Measurements from ENCODE around the gene GRID2.

Gene GRID2

DNA sequence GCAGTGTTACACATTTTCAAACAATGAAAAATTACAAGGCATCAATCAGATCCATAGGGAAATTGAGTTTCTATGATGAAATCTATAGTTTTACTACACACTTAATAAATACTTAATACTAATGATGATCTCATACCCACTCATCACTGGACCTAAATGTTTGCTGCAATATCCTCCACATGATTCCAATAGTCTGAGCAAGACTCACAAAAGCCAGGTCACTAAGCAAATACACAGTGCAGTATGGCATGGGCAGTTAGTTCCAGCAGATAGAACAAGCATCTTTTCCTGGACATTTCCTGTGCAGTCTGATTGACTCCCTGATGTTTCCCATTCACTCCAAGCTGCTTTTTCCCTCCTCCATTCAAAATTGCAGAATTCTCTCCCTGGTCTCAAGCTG, 1415.8 kb downstream of the GRID2 start:
- DNase-seq, result no peak

DNA sequence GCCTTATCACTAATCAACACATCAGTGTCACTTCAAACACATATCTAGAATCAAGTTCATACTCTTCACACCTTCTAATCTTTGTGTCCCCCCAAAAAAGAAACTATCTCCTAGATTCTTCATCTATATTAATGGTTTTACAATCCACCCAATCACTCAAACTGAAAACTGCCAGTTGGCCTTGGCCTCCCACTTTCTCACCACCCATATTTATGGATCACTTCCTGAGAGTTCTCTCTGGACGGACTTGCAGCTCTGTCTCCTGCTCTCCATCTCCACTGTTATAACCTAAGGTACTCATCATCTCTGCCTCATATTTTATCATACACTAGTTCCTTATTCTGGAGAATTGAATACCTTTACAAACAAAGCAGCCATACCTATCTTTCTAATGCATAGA, 1418.7 kb downstream of the GRID2 start:
- no peak for DNase-seq

DNA sequence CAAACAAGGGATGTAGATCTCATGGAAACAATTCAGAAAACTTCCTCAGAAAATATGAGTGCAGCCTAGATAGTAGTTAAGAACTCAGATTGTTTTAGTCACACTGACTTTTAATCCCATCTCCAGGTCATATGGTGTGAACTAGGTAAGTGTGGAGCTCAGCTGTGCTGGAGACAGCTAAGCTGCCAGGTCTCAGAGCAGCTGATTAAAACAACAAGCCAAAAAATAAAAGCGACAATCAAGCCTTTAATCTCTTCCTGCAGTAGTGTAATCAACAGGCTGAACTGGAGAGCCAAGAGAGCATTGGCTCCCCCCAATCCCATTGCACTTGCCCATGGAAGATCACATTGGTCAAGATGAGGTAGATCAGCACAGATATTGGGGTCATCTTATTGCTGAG, 1426.5 kb downstream of the GRID2 start:
- DNase-seq, result no peak

DNA sequence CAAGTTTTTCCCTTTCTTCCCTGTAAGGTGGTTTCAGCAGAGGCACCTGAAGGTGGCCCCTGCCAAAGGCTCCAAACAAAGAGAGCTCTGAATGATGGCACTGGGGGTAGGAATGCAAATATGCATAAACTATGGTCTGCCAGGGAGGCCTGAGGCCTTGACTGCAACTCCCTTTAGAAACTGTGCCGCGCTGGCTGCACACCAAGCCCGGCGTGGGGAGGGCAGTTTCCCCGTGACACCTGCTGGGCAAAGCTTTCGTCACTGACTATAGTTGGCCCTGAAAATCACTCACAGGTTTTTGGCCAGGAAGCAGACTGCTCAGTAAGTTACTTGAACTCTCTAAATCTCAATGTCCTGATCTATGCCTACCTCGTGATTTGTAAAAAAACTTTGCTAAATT, 1427.0 kb downstream of the GRID2 start:
- DNase-seq, result no peak

DNA sequence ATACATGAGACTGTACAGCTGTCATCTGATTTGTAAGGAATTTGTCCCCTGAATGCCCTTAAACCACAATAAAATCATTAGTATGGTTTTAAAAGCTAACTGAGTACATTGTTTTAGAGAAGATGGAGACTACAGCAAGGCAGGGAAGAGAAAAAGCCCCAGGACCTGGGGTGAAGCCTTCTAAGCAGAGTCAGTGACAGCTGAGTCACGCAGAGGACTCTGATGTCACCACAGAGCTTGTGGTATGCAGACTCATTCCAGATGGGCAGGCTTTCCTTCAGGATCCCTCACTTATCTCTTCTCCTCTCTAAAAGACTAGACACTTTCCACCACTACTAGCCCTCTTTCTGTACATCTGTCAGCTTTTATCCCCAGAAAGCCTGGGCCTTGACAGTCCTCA, 1427.7 kb downstream of the GRID2 start:
- DNase-seq, result peak; percentile 74

DNA sequence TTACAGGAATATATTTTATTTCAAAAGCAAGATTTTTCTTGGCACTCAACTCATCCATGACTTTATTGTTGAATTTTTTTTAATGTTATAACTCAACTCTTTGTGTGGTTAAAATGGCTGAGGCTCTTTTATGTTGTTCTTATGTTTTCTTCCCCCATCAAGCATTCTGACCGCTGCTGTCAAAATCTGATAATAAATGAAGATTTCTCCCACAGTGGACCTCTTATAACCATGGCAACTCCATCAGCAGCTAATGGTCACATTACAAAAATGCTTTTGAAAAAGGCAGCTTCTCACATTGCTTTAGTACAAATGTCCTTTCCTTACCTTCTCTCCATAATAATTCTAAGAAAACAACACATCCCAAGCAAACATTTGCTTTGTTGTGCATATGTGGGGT, 1428.7 kb downstream of the GRID2 start:
- no peak for DNase-seq

DNA sequence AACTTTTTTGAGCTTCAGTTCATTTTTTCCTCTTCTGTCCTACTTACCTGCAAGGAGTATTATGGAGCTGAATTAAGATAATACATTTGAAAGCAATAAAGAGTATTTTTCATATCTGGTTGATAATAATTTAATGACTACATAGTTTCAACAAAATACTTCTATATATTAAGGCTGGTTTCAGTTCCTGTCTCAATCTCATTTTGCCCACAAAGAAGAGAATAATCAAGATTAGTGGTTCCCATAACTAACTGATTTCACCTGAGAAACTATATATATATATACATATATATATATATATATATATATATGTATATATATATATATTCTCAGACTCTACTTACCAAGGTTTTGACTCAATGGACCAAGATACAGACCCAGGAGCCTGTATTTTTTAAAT, 1437.1 kb downstream of the GRID2 start:
- DNase-seq, result no peak

DNA sequence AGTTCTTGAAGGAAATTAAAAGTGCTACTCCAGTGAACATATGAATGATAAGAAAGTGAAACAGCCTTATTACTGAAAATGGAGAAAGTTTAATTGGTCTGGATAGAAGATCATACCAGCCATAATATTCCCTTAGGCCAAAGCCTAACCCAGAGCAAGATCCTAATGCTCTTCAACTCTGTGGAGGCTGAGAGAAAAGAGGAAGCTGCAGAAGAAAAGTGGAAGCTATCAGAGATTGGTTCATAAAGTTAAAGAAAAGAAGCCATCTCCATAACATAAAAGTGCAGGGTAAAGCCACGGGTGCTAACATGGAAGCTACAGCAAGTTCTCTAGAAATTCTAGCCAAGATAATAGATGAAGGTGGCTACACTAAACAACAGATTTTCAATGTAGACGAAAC, 1439.3 kb downstream of the GRID2 start:
- DNase-seq, result peak; percentile 66

DNA sequence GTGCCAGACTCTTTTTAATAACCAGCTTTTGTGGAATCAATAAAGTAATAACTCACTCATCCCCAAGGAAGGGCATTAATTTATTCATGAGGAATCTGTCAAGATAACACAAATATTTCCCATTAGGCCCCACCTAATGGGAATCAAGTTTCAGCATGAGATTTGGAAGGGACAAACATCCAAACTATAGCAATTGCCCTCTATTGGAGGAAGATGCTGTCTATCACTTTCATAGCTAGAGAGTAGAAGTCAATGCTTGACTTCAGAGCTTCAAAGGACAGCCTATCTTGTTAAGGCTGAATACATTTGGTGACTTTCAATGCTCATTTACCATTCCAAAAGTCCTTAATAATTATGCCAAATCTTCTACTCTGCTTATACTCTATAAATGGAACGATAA, 1439.9 kb downstream of the GRID2 start:
- no peak for DNase-seq

DNA sequence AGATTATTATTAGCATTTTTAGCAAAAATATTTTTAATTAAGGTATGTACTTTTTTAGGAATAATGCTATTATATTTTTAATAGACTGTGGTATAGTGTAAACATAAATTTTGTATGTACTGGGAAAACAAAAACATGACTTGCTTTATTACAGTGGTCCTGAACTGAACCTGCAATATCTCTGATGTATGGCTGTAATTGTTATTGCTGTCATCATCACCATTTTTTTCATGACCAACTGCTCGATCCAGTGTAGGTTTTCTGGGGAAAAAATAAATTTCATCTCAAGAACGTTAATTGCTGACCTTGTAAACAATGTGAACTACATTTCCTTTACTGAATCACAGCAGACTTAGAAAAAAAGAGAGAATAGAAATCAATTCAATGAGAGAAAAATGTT, 1441.2 kb downstream of the GRID2 start:
- DNase-seq, result no peak

DNA sequence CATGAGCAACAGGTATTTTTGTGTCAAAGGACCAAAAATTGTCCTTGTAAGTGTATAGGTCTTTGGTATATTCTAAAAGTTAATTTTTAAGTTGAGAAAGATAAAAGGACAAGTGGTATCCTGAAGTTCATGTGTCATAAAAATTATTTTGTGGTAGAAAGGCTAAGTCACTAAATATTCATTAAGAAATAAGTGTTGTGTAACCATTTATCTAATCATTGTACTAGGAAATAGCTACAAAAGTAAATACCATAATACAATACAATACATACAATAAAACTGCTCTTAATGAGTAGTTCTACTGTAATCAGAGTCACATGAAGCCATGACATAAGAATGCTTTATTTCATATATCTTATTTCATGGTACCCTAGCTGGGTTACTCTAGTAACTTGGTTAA, 1442.3 kb downstream of the GRID2 start:
- DNase-seq, result no peak

DNA sequence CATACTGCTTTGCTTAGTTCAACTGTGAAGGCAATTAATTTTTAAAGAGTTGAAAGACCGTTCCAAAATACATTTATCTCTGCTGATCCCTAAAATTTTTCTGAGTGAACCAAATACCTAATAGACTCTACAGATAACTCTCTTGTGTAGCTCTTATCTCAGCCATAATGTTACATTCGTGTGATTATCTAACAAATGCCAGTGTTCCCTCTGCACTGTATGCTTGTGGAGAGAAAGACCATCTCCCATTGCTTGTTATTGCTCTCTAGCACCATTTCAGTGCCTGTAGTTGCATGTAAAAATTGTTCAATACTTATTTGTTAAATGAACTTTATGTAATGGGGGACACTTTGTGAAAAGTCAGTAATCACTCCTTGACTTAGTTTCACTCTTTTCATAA, 1443.5 kb downstream of the GRID2 start:
- DNase-seq, result peak; percentile 4

DNA sequence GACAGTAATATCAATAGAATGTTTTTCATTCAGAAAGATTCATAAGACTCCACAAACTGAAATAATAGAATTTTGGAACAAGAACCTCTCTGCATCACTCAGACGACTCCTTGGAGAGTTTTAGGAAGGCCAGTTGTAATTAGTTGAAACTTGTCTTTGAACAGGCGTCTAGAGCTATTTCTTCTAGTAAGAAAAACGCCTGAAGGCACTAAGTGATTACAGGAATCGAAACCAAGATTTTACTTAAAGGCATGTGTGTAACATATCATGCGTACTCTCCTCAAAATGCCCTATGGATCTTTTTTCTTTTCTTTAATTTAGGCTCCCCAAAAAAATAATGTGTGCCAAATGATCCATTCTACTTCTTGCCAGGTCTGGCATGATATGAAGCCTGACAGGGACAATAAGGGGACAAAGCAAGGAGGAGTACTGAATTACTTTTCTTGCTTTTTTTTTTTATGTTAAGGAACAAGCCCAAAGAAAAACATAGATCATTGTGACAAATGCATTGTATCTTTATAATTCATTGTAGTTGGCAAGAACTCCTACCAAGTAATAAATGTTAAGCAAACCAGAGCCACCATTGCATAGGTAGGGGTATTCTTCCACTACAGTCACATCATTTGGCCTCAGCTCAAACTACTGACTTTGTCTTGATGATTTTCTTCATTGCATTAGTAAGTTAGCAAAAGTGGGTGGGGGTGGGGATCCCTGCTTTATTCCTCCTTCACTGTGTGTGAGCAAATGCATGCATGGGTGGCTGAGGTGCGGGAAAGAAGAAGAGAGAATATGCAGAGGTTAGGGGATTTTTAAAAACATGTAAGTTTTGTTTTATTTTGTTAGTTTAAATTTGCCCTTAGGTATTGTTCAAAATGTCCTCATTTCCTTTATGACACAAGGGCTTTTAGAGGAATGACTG, 1444.9 kb downstream of the GRID2 start:
- peak; percentile 32 for DNase-seq

DNA sequence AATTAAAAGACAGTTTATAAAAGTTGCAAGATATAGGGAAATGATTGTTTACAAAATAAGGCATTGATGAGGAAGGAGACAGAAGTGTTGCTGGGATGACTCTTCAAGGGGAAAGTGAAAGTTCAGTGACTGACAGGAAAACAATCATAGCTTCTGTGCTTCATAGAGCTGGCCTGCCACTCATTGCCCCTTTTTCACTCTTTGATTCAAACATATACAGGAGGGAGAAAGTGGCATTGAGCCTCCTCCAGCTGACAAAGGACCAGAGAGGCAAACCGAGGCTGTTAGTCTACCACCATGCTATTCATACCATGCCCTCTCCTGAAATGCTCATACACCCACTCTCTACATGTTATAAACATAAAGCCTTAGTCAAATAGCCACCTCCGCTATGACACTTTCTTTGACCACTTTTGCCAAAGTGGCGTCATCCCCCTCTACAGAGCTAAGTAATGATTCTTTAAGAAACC, 1445.6 kb downstream of the GRID2 start:
- peak; percentile 44 for DNase-seq

DNA sequence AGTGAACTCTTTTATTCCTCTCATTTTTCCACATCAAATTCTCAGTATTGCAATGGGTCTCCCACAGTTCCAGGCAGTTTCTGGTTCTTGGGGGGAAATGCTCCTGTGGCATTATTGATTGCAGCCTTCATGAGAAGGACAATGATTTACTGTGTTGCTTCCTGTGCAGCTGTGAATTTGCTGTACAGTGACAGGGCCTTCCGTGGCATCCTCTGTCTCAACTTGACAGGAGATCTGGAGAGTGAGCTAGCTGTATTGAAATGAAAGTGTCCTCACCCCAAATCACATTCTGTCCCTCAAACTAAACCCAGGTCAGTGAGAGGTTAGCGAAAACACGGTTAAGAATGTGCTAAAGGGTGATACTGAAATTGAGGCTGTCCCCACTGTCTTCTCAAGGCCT, 1447.6 kb downstream of the GRID2 start:
- no peak for DNase-seq

DNA sequence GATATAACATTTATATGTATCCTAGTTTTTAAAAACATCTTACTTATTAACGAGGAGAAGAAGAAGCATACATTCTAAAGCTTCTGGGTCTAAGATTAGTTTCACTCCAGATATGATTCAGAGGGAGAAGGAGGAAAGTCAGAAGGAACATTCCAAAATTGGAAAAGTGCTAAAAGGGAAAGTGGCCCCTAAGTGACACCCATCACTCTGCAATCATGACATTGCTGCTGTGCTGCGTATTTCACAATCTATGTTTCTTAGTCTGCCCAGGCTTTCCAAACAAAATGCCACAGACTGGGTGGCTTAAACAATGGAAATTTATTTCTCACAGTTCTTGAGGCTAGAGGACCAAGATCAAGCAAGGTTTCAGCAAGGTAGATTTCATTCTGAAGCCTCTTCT, 1452.3 kb downstream of the GRID2 start:
- no peak for DNase-seq

DNA sequence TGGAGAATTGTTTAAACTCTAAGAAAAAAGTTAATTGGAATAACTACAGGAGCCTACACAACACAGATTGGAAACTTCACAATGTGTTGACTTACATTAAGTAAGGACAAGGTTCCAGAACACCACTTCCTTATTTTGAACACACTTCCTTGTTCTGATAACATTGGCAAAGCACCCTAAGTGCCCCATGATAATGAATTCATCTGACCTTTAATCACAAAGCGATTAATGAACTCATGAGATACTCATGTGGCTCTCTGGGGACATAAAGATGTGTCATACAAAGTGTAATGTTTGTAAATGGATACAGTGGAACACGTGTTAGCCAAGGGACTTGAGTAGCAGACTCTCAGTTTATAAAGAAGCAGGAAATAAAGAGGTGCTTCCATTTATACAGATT, 1455.7 kb downstream of the GRID2 start:
- DNase-seq, result peak; percentile 51

DNA sequence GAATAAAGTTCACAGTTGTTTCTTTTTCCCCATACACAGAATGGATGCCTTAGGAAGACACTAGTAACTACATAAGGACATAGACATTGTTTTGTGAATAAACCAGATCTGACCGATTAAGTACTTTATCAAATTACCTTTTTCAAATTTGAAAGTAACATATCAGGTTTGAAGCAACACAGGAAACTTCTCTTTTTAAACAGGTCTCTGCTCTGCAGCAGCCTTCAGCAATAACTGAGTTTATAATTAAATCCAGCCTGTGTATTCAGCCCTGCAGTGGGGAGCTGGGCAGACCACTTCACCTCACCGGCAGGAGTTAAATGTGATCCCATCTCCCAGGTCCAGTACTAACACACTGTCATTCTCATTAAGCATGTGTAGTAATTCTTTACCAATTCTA, 1456.5 kb downstream of the GRID2 start:
- DNase-seq, result no peak

DNA sequence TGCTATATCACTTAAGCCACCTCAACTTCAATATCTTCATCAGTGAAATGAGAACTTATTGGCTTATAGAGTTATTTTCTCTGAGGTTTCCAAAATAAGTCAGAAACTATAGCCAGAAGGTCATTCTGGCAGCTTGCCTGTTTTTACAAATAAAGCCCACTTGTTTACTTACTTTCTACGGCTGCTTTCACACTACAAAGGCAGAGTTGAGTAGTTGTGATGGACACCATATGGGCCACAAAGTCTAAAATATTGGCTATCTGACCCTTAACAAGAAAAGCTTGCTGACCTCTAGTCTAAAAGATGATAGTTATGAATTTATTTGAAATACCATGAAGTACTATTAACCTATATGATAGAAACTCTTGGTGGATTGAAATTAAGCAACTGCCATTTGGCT, 1457.5 kb downstream of the GRID2 start:
- DNase-seq, result no peak

DNA sequence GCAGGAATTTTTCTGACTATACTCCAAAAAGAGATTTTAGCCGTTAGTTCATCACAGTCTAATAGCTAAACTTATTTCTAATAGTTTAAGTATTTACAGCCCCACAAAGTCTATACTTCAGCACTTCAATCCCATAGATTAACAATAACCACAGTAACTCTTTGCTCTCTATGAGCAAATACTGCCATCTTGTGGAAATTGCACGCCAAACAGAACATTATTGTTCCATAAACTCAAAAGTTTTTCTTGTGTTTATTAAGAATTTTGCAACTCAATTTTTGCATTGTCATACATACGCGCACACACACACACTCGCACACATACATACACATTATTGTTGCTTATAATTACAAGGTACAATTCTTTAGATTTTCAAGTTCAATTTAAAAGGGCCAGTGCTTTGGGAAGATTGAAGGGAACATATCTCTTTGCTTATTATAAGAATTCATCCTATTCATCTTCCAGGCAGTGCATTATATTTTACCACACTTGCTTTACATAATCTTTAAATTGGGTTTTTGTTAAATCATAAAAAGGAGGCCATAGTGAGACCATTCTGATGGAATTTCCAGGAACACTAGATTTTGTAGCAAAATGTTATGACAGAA, 1461.0 kb downstream of the GRID2 start:
- peak; percentile 82 for DNase-seq

DNA sequence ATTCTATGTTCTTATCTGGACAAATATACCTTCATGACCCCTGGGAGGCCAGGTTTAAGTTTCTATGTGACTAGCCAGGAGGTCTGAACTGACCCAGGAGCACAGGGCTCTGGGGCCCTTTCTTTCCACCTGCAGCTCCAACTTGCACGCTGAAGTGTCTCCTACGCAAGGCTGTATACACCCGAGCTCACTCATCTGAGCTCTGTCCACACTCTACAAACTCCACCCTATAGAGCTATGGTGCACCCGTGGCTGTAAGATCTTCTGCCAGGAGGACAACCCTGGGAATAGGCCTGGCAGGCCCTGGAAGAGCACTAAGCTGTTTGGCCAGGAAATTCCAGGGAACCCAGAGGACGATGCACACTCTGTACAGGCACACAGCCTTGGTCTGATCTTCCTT, 1464.2 kb downstream of the GRID2 start:
- no peak for DNase-seq

DNA sequence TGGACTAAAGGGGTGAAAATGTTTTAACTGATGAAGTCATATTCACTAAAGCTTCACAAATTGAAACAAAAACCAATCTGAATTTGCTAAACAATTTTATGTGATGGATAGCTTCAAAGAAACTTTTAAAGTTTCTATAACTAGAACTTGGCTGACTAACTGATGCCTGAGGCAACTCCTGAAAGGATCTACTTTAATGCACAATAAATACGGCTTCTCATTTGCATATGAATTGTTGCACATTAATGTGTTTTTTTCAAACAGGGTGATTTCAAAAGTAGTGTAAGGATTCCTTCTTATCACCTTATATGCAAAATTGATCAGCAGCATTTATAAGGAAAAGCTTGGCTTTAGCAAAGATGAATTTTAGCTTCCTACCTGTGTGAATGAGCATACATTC, 1466.4 kb downstream of the GRID2 start:
- DNase-seq, result no peak

DNA sequence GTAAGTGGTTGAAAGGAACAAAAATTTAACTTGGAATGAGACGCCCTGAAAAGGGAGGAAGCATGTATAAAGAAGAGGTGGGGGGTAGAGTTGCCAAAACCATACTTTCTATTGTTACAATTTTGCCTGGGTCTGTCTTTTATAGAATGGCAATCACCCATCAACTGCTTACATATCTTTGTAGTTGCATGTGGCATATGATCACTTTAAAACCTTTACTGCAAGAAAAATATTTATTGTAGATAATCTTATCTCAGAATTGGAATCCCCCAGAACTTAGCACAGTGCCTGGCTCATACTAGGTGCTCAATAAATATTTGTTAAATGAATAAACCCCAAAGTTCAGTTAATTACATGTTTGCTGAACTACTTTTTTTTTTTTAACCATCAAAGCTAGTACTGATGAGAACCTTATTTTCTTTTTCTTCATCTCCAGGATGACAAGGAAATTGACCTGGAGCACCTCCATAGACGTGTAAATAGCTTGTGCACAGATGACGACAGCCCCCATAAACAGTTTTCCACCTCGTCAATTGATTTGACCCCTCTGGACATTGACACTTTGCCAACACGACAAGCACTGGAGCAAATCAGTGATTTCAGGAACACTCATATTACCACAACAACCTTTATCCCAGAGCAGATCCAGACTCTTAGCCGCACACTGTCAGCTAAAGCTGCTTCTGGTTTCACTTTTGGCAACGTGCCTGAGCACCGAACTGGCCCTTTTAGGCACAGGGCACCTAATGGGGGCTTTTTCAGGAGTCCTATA, 1468.1 kb downstream of the GRID2 start:
- DNase-seq, result peak; percentile 37

DNA sequence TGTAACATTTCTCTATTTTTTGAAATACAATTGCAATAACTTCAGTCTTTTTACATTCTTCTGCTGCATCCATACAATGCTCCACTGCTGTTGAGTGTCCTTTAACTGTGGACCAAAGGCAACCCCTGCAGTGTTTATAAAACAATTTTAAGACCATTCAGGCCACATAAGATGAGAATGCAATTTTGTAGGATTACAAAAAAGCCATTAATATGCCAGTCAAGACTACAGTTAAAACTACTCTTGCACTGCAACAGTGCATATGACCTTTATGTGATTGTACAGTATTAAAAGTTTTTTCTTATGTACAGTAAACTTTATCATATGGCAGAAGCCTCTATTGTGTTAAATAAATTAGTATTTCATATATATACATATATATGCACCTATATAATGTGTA, 1469.1 kb downstream of the GRID2 start:
- no peak for DNase-seq
